CD8-positive, alpha-beta memory T cell (primary cell): ENCODE results near the gene LSM7. TPM values are rescaled to one million over a fixed set of nuclear protein-coding genes. Genes with fewer than 3 reads are reported as not detected.

Source experiments
- CTCF ChIA-PET: fragments of 350-600 bp; sonication (Branson Sonifier 250); formaldehyde crosslinking; loops from one replicate; lab custom pipeline; 2021; ENCODE audit warnings: antibody characterized with exemption; lab: Charles Lee
- POLR2A ChIA-PET: fragments of 350-600 bp; sonication (Branson Sonifier 250); formaldehyde crosslinking; loops from one replicate; lab custom pipeline; 2021; ENCODE audit warnings: antibody characterized with exemption; lab: Charles Lee
- DNase-seq, 5 donors: peaks; one replicate each; pipeline versions ENCODE4 v3.0.0 to v3.0.0-alpha.2; 2020 to 2022; ENCODE audit warnings: mixed read lengths in 1 of 5
- H3K27ac ChIP-seq: one replicate; pipeline ENCODE4 v1.7.0; 2013; ENCODE audit warnings: low read depth, mild to moderate bottlenecking, low read length, moderate library complexity
- H3K27me3 ChIP-seq: 2 replicates; pipeline ENCODE4 v1.7.0; 2013; ENCODE audit warnings: low read length, mild to moderate bottlenecking; ENCODE audit not compliant: insufficient read depth, poor library complexity, severe bottlenecking
- H3K36me3 ChIP-seq: 2 replicates; pipeline ENCODE4 v1.7.0; 2013; ENCODE audit warnings: mild to moderate bottlenecking, low read length, moderate library complexity; ENCODE audit not compliant: insufficient read depth
- H3K4me1 ChIP-seq: 2 replicates; pipeline ENCODE4 v1.7.0; 2013; ENCODE audit warnings: mild to moderate bottlenecking, low read length, moderate library complexity; ENCODE audit not compliant: insufficient read depth
- H3K4me3 ChIP-seq: 2 replicates; pipeline ENCODE4 v1.7.0; 2013; ENCODE audit warnings: mild to moderate bottlenecking, low read length
- H3K9me3 ChIP-seq: 2 replicates; pipeline ENCODE4 v1.7.0; 2013; ENCODE audit warnings: mild to moderate bottlenecking, low read length
- H3K27ac Mint-ChIP-seq, 8 donors: one replicate each; pipeline ENCODE4 v1.8.0; 2020 to 2021; ENCODE audit warnings: mixed read lengths in 8 of 8, mild to moderate bottlenecking in 6 of 8, inconsistent platforms in 3 of 8, moderate library complexity in 3 of 8
- H3K27me3 Mint-ChIP-seq, 2 donors: one replicate each; pipeline ENCODE4 v1.8.0; 2020 to 2021; ENCODE audit warnings: mixed read lengths in 2 of 2, mild to moderate bottlenecking in 1 of 2, moderate library complexity in 1 of 2
- H3K36me3 Mint-ChIP-seq, 3 donors: one replicate each; pipeline ENCODE4 v1.8.0; 2020 to 2021; ENCODE audit warnings: mixed read lengths in 3 of 3, inconsistent platforms in 1 of 3, mild to moderate bottlenecking in 1 of 3
- H3K4me1 Mint-ChIP-seq, 3 donors: one replicate each; pipeline ENCODE4 v1.8.0; 2020 to 2021; ENCODE audit warnings: mixed read lengths in 3 of 3, inconsistent platforms in 1 of 3, mild to moderate bottlenecking in 1 of 3
- H3K4me3 Mint-ChIP-seq, 7 donors: one replicate each; pipeline ENCODE4 v1.8.0; 2020 to 2021; ENCODE audit warnings: mixed read lengths in 7 of 7, mild to moderate bottlenecking in 6 of 7, moderate library complexity in 4 of 7, inconsistent platforms in 2 of 7
- H3K9me3 Mint-ChIP-seq, 5 donors: one replicate each; pipeline ENCODE4 v1.8.0; 2020 to 2022; ENCODE audit warnings: mixed read lengths in 5 of 5, mild to moderate bottlenecking in 3 of 5, moderate library complexity in 2 of 5, inconsistent platforms in 1 of 5
- polyA plus RNA-seq: library from polyadenylated mRNA; unstranded; fragments of 300-500 nt; fragmentation: Illumina TruSeq; gene quantifications from one replicate; pipeline ENCODE4 v1.2.3, GENCODE V29; 2021
- total RNA-seq, 2 experiments: library from RNA; stranded (reverse); gene quantifications; one replicate each; pipeline ENCODE4 v1.2.3, GENCODE V29; 2021

The LSM7 gene
- total and polyA plus RNA-seq, 3 experiments from 2014 or later = 162 to 168 (median 163) TPM

GRCh38 chr19:2305452-2306280, 22.7 kb downstream of the LSM7 start:
- Histone ChIP-seq H3K27me3 (peaks cover 32% of the 10 kb centered on the region), H3K36me3 (no peaks in the 10 kb centered on the region), H3K27ac (no peak overlapping the region), H3K9me3 (no peaks in the 10 kb centered on the region), H3K4me3 (no peak overlapping the region), H3K4me1 (peaks cover 13% of the 10 kb centered on the region)
- H3K4me3 Mint-ChIP-seq = no peak overlapping the region
- ChIA-PET POLR2A (no interaction called here), CTCF (interaction anchor here (1.5 kb wide), 1 partner anchor 8 kb away, joined by 3 read pairs; no protein-coding TSS in a partner anchor)
- no peak overlapping the region for H3K27ac Mint-ChIP-seq
- no peaks in the 10 kb centered on the region for H3K36me3 Mint-ChIP-seq
- H3K27me3 Mint-ChIP-seq = peaks cover 41 to 54% of the 10 kb centered on the region in 2 donors
- peaks cover 0 to 5% (median 0%) of the 10 kb centered on the region in 5 donors for H3K9me3 Mint-ChIP-seq
- peaks cover 7 to 21% (median 8%) of the 10 kb centered on the region in 3 donors for H3K4me1 Mint-ChIP-seq
- no peak for DNase-seq

DNA sequence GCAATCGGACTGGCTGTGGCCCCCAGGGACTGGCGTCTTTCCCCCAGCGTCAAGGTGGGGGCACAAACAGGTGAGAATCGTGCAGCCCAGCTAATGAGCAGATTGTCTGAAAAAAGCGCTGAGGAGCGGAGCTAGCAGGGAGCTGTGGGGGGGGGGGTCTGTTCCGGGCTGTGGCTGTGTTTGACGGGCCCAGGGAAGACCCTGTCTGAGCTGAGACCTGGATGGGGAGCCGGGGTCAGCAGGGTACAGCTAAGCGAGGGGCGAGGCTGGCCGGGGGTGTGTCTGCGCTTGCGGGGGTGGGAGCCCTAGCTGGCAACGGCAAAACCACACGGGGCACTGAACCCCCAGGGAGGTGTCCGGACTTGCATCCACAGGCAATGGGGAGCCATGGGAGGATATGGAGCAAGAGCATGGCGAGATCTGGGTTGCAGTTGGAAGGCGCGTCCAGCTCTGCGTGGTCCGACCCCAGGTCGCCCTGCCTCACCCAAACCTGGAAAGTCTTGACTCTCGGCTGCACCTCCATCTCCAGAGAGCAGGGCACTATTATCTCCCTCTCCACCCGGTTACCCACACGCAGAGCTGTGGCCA, 25.1 kb downstream of the LSM7 start:
- Mint-ChIP-seq H3K4me3 (peak overlapping the region in 5 of 7 donors; percentile 34 to 64 (median 59)), H3K9me3 (no peaks in the 10 kb centered on the region), H3K27me3 (peaks cover 27 to 36% of the 10 kb centered on the region in 2 donors), H3K4me1 (peaks cover 4 to 17% (median 5%) of the 10 kb centered on the region in 3 donors), H3K27ac (peak overlapping the region in 1 of 8 donors; percentile 32), H3K36me3 (no peaks in the 10 kb centered on the region)
- ChIA-PET CTCF (interaction anchor here (1.4 kb wide), 1 partner anchor 31 kb away, joined by 3 read pairs; no protein-coding TSS in a partner anchor), POLR2A (interaction anchor here (0.5 kb wide), 1 partner anchor 250 kb away, joined by 4 read pairs; no protein-coding TSS in a partner anchor)
- peaks cover 11% of the 10 kb centered on the region for H3K4me1 ChIP-seq
- no peaks in the 10 kb centered on the region for H3K9me3 ChIP-seq
- no peak overlapping the region for H3K27ac ChIP-seq
- no peaks in the 10 kb centered on the region for H3K36me3 ChIP-seq
- H3K27me3 ChIP-seq = peaks cover 22% of the 10 kb centered on the region
- no peak overlapping the region for H3K4me3 ChIP-seq
- no peak for DNase-seq

DNA sequence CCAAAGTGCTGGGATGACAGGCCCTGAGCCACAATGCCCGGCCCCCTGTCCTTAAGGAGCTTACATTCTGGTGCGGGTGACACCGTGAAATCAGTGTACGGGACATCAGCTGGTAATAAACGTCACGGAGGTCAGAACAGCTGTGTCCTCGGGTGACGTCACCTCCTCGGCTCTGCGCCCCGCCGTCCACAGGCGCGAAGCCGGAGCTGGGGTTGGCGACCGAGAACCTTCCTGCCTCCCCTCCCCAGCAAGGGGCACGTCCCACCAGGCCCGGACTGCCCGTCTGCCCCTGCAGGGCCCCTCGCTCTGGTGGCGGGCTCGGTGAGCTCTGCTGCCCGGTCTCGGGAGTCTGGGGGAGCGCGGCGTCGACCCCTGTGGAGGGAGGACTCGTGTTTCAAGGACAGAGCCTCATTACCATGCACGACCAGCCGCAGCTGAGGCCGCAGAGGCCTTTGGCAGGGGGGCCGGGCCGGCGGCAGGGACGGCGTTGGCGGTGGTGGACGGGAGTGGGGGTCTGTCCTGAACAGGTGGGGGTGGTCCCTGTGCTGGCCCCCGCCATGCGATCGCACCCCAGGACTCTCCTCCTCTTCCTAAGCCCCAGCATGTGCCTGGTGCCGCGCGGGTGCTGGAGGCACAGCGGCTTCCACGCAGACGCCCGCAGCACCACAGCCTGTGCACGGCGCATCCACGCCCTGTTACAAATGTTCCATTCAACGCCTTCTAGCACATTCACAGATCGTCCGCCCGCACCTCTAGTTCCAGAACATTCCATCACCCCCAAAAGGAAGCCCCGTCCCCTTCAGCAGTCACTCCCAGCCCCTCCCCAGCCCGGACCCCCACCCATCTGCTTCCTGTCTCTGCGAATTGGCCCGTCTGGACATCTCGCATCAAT, 25.8 kb downstream of the LSM7 start:
- Mint-ChIP-seq H3K27ac (peak overlapping the region in 3 of 8 donors; percentile 32 to 76 (median 42)), H3K27me3 (peaks cover 25 to 34% of the 10 kb centered on the region in 2 donors), H3K36me3 (no peaks in the 10 kb centered on the region), H3K9me3 (no peaks in the 10 kb centered on the region), H3K4me3 (peak overlapping the region in 6 of 7 donors; percentile 34 to 64 (median 58)), H3K4me1 (peaks cover 4 to 17% (median 5%) of the 10 kb centered on the region in 3 donors)
- H3K9me3 ChIP-seq = no peaks in the 10 kb centered on the region
- ChIA-PET CTCF (interaction anchor here (0.8 to 1.4 kb wide), 3 partner anchors 14 to 67 kb away, joined by 3 read pairs; partner anchors contain the start of gene PLEKHJ1), POLR2A (interaction anchor here (0.5 to 0.9 kb wide), 2 partner anchors 13 to 250 kb away, joined by 4 read pairs; no protein-coding TSS in a partner anchor)
- H3K27ac ChIP-seq = no peak overlapping the region
- no peak overlapping the region for H3K4me3 ChIP-seq
- peaks cover 19% of the 10 kb centered on the region for H3K27me3 ChIP-seq
- H3K36me3 ChIP-seq = no peaks in the 10 kb centered on the region
- H3K4me1 ChIP-seq = peaks cover 9% of the 10 kb centered on the region
- no peak for DNase-seq

GRCh38 chr19:2300533-2300932, 27.9 kb downstream of the LSM7 start:
- DNase-seq = no peak
- H3K9me3 Mint-ChIP-seq = no peaks in the 10 kb centered on the region
- CTCF ChIA-PET = no interaction called here
- H3K4me1 Mint-ChIP-seq = peaks cover 4 to 17% (median 5%) of the 10 kb centered on the region in 3 donors
- peaks cover 9% of the 10 kb centered on the region for H3K4me1 ChIP-seq
- POLR2A ChIA-PET = no interaction called here
- H3K4me3 ChIP-seq = no peak overlapping the region
- H3K36me3 ChIP-seq = no peaks in the 10 kb centered on the region
- no peak overlapping the region for H3K27ac Mint-ChIP-seq
- H3K4me3 Mint-ChIP-seq = no peak overlapping the region
- H3K27me3 Mint-ChIP-seq = peaks cover 12 to 22% of the 10 kb centered on the region in 2 donors
- H3K27me3 ChIP-seq = peaks cover 11% of the 10 kb centered on the region
- no peak overlapping the region for H3K27ac ChIP-seq
- H3K36me3 Mint-ChIP-seq = no peaks in the 10 kb centered on the region
- H3K9me3 ChIP-seq = no peaks in the 10 kb centered on the region

- no peaks in the 10 kb centered on the region for H3K9me3 ChIP-seq
- peaks cover 0 to 17% (median 7%) of the 10 kb centered on the region in 3 donors for H3K4me1 Mint-ChIP-seq
- H3K4me3 ChIP-seq = no peak overlapping the region
- H3K27ac ChIP-seq = no peak overlapping the region
- no peaks in the 10 kb centered on the region for H3K27me3 ChIP-seq
- H3K36me3 ChIP-seq = no peaks in the 10 kb centered on the region
- H3K27me3 Mint-ChIP-seq = peaks cover 0 to 4% of the 10 kb centered on the region in 2 donors
- H3K27ac Mint-ChIP-seq = no peak overlapping the region
- ChIA-PET CTCF (interaction anchor here (1.4 kb wide), 1 partner anchor 32 kb away, joined by 3 read pairs; no protein-coding TSS in a partner anchor), POLR2A (no interaction called here)
- DNase-seq = no peak
- H3K9me3 Mint-ChIP-seq = no peaks in the 10 kb centered on the region
- H3K36me3 Mint-ChIP-seq = peaks cover 0 to 13% (median 2%) of the 10 kb centered on the region in 3 donors
- peaks cover 2% of the 10 kb centered on the region for H3K4me1 ChIP-seq
- no peak overlapping the region for H3K4me3 Mint-ChIP-seq
Observed at GRCh38 chr19:2296141-2296540, 32.2 kb downstream of the LSM7 start.

DNA sequence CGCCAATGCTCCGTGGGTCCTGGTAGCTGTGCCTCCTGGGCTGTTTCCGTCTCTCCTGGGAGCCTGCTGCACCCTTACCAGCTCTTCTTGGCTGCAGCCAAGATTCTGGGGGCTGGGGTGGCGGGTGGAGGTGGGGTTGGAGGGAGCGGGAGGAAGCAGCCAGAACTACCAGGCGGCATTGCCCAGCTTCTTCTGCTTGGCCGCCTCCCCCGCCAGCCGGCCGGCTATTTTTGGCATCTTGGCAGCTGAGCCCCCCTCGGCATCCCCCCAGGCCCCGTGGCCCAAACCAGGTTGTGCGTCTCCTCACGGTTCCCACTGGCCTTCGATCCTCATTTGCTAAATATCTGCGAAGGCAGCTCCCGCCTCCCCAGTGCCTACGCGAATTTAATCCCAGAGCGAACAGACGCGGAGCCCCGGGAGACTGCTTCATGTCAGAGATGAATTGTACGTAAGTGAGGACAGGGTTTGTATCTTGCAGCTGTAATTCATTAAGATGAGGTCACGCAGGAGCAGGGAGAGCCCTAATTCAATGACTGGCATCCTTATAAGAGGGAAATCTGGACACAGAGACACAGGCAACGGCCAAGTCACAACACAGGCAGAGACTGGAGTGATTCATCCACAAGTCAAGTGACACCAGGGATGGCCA, 33.6 kb downstream of the LSM7 start:
- Mint-ChIP-seq H3K9me3 (no peaks in the 10 kb centered on the region), H3K36me3 (peaks cover 0 to 18% (median 2%) of the 10 kb centered on the region in 3 donors), H3K27me3 (peaks cover 0 to 4% of the 10 kb centered on the region in 2 donors), H3K4me3 (peak overlapping the region in 1 of 7 donors; percentile 6), H3K4me1 (peaks cover under 1 to 26% (median 9%) of the 10 kb centered on the region in 3 donors), H3K27ac (peak overlapping the region in 2 of 8 donors; percentile 43 to 63)
- Histone ChIP-seq H3K27me3 (no peaks in the 10 kb centered on the region), H3K27ac (no peak overlapping the region), H3K9me3 (no peaks in the 10 kb centered on the region), H3K4me1 (peaks cover 6% of the 10 kb centered on the region), H3K4me3 (no peak overlapping the region), H3K36me3 (no peaks in the 10 kb centered on the region)
- DNase-seq = no peak
- ChIA-PET POLR2A (interaction anchor here (0.6 kb wide), 1 partner anchor 59 kb away, joined by 3 read pairs; the partner anchor contains the start of gene PLEKHJ1), CTCF (interaction anchor here (0.8 to 1.4 kb wide), 2 partner anchors 20 to 33 kb away, joined by 3 read pairs; no protein-coding TSS in a partner anchor)
